MM.1S (cell line): ENCODE results near the gene MAP3K3.

ENCODE experiments used
- EZH2 ChIP-seq: fragments of 300-600 bp; sonication (generic); optimal IDR thresholded peaks from 2 replicates; pipeline ENCODE3; 2017; ENCODE audit warnings: low read depth, mild to moderate bottlenecking, antibody characterized with exemption, low read length, mixed read lengths
- TF ChIP-seq, protein P1 (sequence below): fragments of 300-600 bp; sonication (generic); IDR thresholded peaks from 2 replicates; pipeline ENCODE4 v1.5.1; 2016; ENCODE audit warnings: antibody characterized with exemption, low read length, mixed read lengths

DNA sequence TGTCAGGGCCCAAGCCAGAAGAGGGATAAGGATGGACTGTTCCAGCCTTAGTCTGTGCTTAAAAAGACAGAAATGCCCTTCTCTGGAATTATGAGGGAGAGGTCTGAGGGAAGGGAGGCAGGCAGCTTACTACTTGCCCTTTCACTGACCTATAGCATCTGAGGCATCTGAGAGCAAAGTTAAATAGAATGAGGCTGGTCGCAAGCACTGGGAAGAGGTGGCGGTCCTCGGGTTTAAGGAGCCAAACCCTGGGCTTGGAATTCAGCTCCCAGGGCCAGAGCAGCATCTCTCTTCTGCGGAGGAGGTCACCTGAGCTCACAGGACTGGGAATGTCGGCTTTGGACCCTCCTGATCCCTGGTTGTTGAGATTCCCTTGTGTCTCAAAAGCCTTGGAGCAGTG lies 80.8 kb downstream of the MAP3K3 start:
- TF ChIP-seq, protein P1, sequence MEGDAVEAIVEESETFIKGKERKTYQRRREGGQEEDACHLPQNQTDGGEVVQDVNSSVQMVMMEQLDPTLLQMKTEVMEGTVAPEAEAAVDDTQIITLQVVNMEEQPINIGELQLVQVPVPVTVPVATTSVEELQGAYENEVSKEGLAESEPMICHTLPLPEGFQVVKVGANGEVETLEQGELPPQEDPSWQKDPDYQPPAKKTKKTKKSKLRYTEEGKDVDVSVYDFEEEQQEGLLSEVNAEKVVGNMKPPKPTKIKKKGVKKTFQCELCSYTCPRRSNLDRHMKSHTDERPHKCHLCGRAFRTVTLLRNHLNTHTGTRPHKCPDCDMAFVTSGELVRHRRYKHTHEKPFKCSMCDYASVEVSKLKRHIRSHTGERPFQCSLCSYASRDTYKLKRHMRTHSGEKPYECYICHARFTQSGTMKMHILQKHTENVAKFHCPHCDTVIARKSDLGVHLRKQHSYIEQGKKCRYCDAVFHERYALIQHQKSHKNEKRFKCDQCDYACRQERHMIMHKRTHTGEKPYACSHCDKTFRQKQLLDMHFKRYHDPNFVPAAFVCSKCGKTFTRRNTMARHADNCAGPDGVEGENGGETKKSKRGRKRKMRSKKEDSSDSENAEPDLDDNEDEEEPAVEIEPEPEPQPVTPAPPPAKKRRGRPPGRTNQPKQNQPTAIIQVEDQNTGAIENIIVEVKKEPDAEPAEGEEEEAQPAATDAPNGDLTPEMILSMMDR: no peak
- no peak for TF ChIP-seq EZH2
